ENCODE results near the gene MGAT4D.
"Not testable (repeated sequence)": the region's sequence is repeated elsewhere in the genome, so short reads cannot be mapped to it uniquely, and the experiment has no call there.

DNA sequence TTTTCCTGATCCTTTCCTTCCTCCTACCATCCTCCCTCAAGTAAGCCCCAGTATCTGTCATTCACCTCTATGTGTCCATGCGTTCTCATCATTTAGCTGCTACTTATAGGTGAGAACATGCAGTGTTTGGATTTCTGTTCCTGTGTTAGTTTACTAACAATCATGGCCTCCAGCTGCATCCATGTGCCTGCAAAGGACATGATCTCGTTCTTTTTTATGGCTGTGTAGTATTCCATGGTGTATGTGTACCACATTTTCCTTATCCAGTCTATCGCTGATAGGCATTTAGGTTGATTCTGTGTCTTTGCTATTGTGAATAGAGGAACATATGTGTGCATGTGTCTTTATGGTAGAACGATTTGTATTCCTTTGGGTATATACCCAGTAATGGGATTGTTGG is 53.7 kb downstream of the MGAT4D start:
- not testable (repeated sequence) for TF ChIP-seq CTCF (conservative IDR thresholded peaks at IDR 0.05 in 1 of 2, IDR thresholded peaks at IDR 0.05 in 1 of 2; ENCODE audit: low read depth in 1 of 2, low read length in 2 of 2); EZH2 (IDR thresholded peaks at IDR 0.05; ENCODE audit: low read length, missing control alignments)
